22Rv1 (cell line): Measurements from ENCODE around the gene SERAC1.

ENCODE experiments used
- ZFX ChIP-seq: fragments of 450-650 bp; IDR thresholded peaks from 2 replicates; pipeline ENCODE4 v1.6.1; 2017; ENCODE audit warnings: antibody characterized with exemption, borderline replicate concordance
- TF ChIP-seq, protein P1 (sequence below): fragments of 450-650 bp; IDR thresholded peaks from 2 replicates; pipeline ENCODE4 v1.5.1; 2017; ENCODE audit warnings: mild to moderate bottlenecking

GRCh38 chr6:158083455-158084325, 84.4 kb downstream of the SERAC1 start:
- TF ChIP-seq, protein P1, sequence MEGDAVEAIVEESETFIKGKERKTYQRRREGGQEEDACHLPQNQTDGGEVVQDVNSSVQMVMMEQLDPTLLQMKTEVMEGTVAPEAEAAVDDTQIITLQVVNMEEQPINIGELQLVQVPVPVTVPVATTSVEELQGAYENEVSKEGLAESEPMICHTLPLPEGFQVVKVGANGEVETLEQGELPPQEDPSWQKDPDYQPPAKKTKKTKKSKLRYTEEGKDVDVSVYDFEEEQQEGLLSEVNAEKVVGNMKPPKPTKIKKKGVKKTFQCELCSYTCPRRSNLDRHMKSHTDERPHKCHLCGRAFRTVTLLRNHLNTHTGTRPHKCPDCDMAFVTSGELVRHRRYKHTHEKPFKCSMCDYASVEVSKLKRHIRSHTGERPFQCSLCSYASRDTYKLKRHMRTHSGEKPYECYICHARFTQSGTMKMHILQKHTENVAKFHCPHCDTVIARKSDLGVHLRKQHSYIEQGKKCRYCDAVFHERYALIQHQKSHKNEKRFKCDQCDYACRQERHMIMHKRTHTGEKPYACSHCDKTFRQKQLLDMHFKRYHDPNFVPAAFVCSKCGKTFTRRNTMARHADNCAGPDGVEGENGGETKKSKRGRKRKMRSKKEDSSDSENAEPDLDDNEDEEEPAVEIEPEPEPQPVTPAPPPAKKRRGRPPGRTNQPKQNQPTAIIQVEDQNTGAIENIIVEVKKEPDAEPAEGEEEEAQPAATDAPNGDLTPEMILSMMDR: no peak
- no peak for TF ChIP-seq ZFX
